Measurements from ENCODE around the gene AGPAT3. TPM values are rescaled to one million over a fixed set of nuclear protein-coding genes. Genes with fewer than 3 reads are reported as not detected.
A peak's percentile ranks its signal among the peaks of the same experiment; 100 is the strongest.

Gene AGPAT3
- total RNA-seq, 1 donor from 2014 or later = 45.4 TPM

DNA sequence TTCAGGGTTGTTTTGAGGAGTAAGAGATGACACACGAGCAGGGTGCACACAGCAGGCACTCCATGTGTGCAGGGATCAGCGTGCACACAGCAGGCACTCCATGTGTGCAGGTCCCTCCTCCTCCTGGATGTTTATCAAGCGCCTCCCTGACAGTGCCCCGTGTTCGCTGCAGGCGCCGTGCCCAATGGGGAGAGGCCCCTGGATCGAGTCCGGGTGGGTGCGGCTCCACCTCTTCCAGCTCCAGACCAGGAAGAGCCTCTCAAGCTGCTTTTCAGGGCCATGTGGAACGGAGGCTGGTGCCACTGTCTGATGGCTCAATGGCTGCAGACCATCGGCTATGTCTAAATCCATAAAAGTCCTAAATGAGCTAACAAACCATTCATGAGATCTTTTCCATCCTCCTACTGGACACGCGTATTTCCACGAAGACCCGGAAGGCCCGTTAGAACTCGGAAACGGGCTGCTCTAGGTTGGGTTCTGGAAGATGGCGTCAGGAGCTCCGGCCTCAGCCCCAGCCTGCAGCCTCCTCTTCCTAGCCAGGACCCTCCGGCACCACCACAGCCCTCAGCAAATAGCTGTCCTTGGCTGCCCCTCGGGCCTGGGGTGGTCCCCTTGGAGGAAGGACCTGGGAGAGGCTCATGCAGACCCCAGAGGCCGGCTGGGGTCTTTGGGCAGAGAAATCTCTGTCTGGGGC is 39.6 kb upstream of the AGPAT3 start:
- Mint-ChIP-seq H3K9me3 (ENCODE audit: low read depth) (no peaks in the 10 kb centered on the region), H3K36me3 (ENCODE audit: low read depth) (no peaks in the 10 kb centered on the region), H3K4me3 (ENCODE audit: unreplicated experiment) (no peak overlapping the region), H3K27ac (ENCODE audit: unreplicated experiment) (no peak overlapping the region), H3K27me3 (ENCODE audit: low read depth) (no peaks in the 10 kb centered on the region), H3K4me1 (ENCODE audit: low read depth) (peaks cover 13% of the 10 kb centered on the region)
- peak; percentile 67 for DNase-seq (ENCODE audit: low spot score)
- TF ChIP-seq, protein P1, sequence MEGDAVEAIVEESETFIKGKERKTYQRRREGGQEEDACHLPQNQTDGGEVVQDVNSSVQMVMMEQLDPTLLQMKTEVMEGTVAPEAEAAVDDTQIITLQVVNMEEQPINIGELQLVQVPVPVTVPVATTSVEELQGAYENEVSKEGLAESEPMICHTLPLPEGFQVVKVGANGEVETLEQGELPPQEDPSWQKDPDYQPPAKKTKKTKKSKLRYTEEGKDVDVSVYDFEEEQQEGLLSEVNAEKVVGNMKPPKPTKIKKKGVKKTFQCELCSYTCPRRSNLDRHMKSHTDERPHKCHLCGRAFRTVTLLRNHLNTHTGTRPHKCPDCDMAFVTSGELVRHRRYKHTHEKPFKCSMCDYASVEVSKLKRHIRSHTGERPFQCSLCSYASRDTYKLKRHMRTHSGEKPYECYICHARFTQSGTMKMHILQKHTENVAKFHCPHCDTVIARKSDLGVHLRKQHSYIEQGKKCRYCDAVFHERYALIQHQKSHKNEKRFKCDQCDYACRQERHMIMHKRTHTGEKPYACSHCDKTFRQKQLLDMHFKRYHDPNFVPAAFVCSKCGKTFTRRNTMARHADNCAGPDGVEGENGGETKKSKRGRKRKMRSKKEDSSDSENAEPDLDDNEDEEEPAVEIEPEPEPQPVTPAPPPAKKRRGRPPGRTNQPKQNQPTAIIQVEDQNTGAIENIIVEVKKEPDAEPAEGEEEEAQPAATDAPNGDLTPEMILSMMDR (IDR thresholded peaks at IDR 0.05) = no peak

DNA sequence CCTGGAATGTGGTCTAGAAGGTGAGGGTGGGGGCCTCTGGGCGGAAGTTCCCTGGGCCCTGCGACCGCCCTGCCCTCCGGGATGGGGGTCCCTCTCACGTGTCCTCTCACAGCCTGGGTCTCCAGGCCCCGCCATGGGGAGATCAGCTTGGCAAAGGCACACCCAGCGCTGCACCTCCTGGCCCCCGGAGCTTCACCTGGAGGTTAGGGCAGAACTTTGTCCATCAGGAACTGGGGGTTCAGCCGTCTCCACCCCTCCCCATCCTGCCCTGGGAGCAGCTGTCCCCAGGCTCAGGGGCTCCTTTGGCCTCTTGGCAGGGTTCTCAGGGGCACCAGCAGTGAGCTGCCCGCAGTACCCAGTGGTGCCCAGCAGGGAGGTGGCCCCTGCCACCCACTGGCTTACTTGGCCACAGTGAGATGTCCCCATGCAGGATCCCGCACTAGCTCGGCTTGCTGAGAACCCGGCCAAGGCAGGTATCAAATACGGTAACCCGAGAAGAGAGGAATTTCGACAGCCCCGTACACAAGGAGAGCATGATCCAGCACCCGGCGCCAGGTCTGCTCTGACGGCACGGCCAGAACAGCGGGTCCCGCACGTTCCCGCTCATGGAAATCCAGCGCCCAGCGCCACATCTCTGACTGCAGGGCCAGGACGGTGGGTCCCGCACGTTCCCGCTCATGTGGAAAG is 38.9 kb upstream of the AGPAT3 start:
- Mint-ChIP-seq H3K36me3 (ENCODE audit: low read depth) (no peaks in the 10 kb centered on the region), H3K27me3 (ENCODE audit: low read depth) (no peaks in the 10 kb centered on the region), H3K4me3 (ENCODE audit: unreplicated experiment) (no peak overlapping the region), H3K27ac (ENCODE audit: unreplicated experiment) (no peak overlapping the region), H3K4me1 (ENCODE audit: low read depth) (peaks cover 13% of the 10 kb centered on the region), H3K9me3 (ENCODE audit: low read depth) (no peaks in the 10 kb centered on the region)
- peak; percentile 81 for DNase-seq (ENCODE audit: low spot score)
- TF ChIP-seq, protein P1 (IDR thresholded peaks at IDR 0.05) = peak; percentile 38

DNA sequence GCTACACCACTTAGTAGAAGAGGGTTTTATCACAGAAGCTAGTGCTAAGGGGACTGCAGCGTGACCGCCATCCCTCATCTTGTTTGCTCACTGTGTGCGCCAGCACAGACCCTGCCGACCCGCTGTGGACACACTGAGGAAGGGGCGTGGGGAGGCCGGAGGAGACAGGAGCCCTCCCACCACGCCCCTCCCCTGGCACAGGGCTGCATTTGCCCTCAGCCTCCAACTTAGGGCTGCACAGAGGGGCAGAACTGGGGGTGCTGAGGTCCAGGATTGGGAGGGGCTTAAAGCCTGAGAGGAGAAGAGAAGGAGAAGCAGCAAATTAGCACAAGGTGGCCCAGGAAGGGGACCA is 38.4 kb upstream of the AGPAT3 start:
- TF ChIP-seq, protein P1 (IDR thresholded peaks at IDR 0.05) = no peak
- DNase-seq (ENCODE audit: low spot score) = peak; percentile 83
- H3K36me3 Mint-ChIP-seq (ENCODE audit: low read depth) = no peaks in the 10 kb centered on the region
- no peaks in the 10 kb centered on the region for H3K9me3 Mint-ChIP-seq (ENCODE audit: low read depth)
- H3K4me1 Mint-ChIP-seq (ENCODE audit: low read depth) = peaks cover 13% of the 10 kb centered on the region
- H3K27ac Mint-ChIP-seq (ENCODE audit: unreplicated experiment) = no peak overlapping the region
- H3K27me3 Mint-ChIP-seq (ENCODE audit: low read depth) = no peaks in the 10 kb centered on the region
- no peak overlapping the region for H3K4me3 Mint-ChIP-seq (ENCODE audit: unreplicated experiment)

DNA sequence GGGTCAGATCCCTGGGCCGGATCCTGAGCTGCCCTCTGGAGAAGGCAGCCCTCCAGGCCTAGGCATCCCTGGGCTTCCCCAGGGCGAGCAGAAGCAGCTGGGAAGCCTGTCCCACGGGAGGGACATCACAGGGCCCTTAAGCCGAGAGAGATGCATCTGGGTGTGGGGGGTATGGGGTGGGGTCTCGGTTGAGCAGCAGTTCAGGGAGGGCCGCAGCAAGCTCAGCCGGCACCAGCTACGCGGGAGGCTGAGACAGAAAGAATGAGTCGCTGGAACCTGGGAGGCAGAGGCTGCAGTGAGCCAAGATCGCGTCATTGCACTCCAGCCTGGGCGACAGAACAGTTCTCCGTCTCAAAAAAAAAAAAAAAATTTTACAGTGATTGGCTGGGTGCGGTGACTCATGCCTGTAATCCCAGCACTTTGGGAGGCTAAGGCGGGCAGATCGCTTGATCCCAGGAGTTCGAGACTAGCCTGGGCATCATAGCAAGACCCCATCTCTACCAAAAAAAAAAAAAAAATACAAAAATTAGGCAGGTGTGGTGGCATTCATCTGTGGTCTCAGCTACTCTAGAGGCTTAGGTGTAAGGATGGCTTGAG is 37.9 kb upstream of the AGPAT3 start:
- peak; percentile 59 for DNase-seq (ENCODE audit: low spot score)
- peaks cover 13% of the 10 kb centered on the region for H3K4me1 Mint-ChIP-seq (ENCODE audit: low read depth)
- no peaks in the 10 kb centered on the region for H3K27me3 Mint-ChIP-seq (ENCODE audit: low read depth)
- H3K4me3 Mint-ChIP-seq (ENCODE audit: unreplicated experiment) = no peak overlapping the region
- H3K9me3 Mint-ChIP-seq (ENCODE audit: low read depth) = no peaks in the 10 kb centered on the region
- no peaks in the 10 kb centered on the region for H3K36me3 Mint-ChIP-seq (ENCODE audit: low read depth)
- H3K27ac Mint-ChIP-seq (ENCODE audit: unreplicated experiment) = peak overlapping the region; percentile 69
- TF ChIP-seq, protein P1 (IDR thresholded peaks at IDR 0.05) = no peak

DNA sequence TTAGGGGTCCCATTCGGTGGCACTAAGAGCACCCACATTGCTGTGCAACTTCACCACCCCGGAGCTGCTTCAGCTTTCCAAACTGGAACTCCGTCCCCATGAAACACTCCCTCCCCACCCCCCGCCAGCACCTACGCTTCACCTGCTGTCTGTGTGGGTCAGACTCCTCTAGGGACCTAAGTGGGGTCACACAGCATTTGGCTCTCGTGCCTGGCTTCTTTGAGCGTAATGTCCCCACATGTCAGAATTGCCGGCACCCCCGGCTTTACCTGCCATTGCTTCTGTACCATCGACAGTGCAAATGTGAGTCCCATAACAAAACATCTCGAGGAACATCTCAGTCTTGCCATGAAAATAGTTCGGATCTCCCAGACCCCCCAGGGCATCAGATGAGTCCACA is 35.9 kb upstream of the AGPAT3 start:
- H3K4me1 Mint-ChIP-seq (ENCODE audit: low read depth) = peaks cover 12% of the 10 kb centered on the region
- no peaks in the 10 kb centered on the region for H3K36me3 Mint-ChIP-seq (ENCODE audit: low read depth)

More for the DNA sequence above, 35.9 kb upstream of the AGPAT3 start:
- H3K27ac Mint-ChIP-seq (ENCODE audit: unreplicated experiment) = no peak overlapping the region
- H3K27me3 Mint-ChIP-seq (ENCODE audit: low read depth) = no peaks in the 10 kb centered on the region
- TF ChIP-seq, protein P1 (IDR thresholded peaks at IDR 0.05) = no peak
- H3K4me3 Mint-ChIP-seq (ENCODE audit: unreplicated experiment) = no peak overlapping the region
- H3K9me3 Mint-ChIP-seq (ENCODE audit: low read depth) = no peaks in the 10 kb centered on the region
- no peak for DNase-seq (ENCODE audit: low spot score)
